Natural killer cell (primary cell): Measurements from ENCODE around the gene CDKAL1. TPM values are rescaled to one million over a fixed set of nuclear protein-coding genes. Genes with fewer than 3 reads are reported as not detected.

Experiments used
- ATAC-seq, 3 donors: fragments of 150-1000 bp in 2 of 3; fragments of 200-7000 bp in 1 of 3; cut with Tn5 transposase; 1 replicate in 1 of 3; 2 replicates in 2 of 3; pipeline ENCODE4 v1.10.0; 2021; ENCODE audit warnings: mild to moderate bottlenecking in 2 of 3, moderate library complexity in 2 of 3
- DNase-seq, 2 donors: peaks; one replicate each; pipeline versions ENCODE4 v3.0.0 to v3.0.0-alpha.2; 2013 to 2021; ENCODE audit warnings: mixed read lengths in 1 of 2
- H3K27ac ChIP-seq: one replicate; pipeline ENCODE4 v1.5.1; 2013; ENCODE audit warnings: mild to moderate bottlenecking, low read length
- H3K27me3 ChIP-seq: one replicate; pipeline ENCODE4 v1.6.1; 2013; ENCODE audit warnings: low read length; ENCODE audit not compliant: control insufficient read depth, insufficient read depth
- H3K36me3 ChIP-seq: one replicate; pipeline ENCODE4 v1.6.1; 2013; ENCODE audit warnings: low read length; ENCODE audit not compliant: control insufficient read depth, insufficient read depth
- H3K4me1 ChIP-seq: one replicate; pipeline ENCODE4 v1.6.1; 2013; ENCODE audit warnings: low read length; ENCODE audit not compliant: control insufficient read depth, insufficient read depth
- H3K4me3 ChIP-seq: one replicate; pipeline ENCODE4 v1.5.1; 2013; ENCODE audit warnings: low read length
- H3K9me3 ChIP-seq: one replicate; pipeline ENCODE4 v1.6.1; 2013; ENCODE audit warnings: low read length; ENCODE audit not compliant: control insufficient read depth, insufficient read depth
- H3K27ac Mint-ChIP-seq, 2 donors: one replicate each; pipeline ENCODE4 v1.8.0; 2022; ENCODE audit warnings: mild to moderate bottlenecking in 2 of 2, mixed read lengths in 2 of 2, moderate library complexity in 1 of 2
- H3K27me3 Mint-ChIP-seq, 2 donors: one replicate each; pipeline ENCODE4 v1.8.0; 2022; ENCODE audit warnings: low read depth in 2 of 2, mixed read lengths in 2 of 2
- H3K36me3 Mint-ChIP-seq: one replicate; pipeline ENCODE4 v1.8.0; 2022; ENCODE audit warnings: mixed read lengths
- H3K4me1 Mint-ChIP-seq, 2 donors: one replicate each; pipeline ENCODE4 v1.8.0; 2022; ENCODE audit warnings: mixed read lengths in 2 of 2
- H3K4me3 Mint-ChIP-seq: one replicate; pipeline ENCODE4 v1.8.0; 2022; ENCODE audit warnings: mild to moderate bottlenecking, moderate library complexity, mixed read lengths
- H3K9me3 Mint-ChIP-seq, 2 donors: one replicate each; pipeline ENCODE4 v1.8.0; 2022; ENCODE audit warnings: mixed read lengths in 2 of 2
- WGBS: methylation state at CpG from one replicate; pipeline ENCODE4 v1.1.7; 2013; ENCODE audit warnings: missing lambda C conversion rate; ENCODE audit not compliant: insufficient coverage; 5-methylcytosine and 5-hydroxymethylcytosine counted together
- intact Hi-C: fragments of 100-400 bp; cut with micrococcal nuclease; formaldehyde crosslinking; loops from one replicate; pipeline ENCODE4 v1.14.2; 2022
- total RNA-seq, 4 donors: library from RNA; stranded (reverse); fragments of 120-200 nt in 1 of 4; gene quantifications; one replicate each; pipeline versions ENCODE4 v1.2.3 to v1.2.4, GENCODE V29; 2013 to 2022
- TF ChIP-seq, protein P1 (sequence below): fragments of 200-600 bp; IDR thresholded peaks from one replicate; pipeline ENCODE4 v1.8.0; 2022; ENCODE audit warnings: antibody characterized with exemption

CDKAL1 gene
- total RNA-seq, 3 donors from 2014 or later (not counting 1 experiment from before 2014, with no cell fraction given) = 26.0 to 32.8 (median 28.9) TPM

DNA sequence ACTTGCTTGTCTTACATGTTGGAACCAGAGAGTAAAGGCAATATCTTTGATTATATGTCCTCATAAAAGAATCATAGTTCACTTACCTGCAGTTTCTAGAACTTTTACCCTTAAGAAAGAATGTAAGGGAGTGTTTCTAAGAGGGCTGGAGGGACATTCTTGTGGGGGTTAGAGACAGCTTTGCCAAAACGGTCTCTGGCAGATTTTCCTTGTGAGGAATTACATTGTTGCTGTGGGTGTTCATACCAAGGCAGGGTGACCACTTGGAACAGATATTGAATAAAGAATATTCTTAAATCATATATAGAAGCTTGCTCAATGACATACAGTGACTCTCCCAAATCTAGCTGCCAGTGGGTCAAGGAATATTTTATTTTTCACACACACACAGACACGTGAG, 541.7 kb downstream of the CDKAL1 start:
- H3K4me3 Mint-ChIP-seq = no peak overlapping the region
- H3K9me3 Mint-ChIP-seq = peaks cover 0 to 2% of the 10 kb centered on the region in 2 donors
- H3K36me3 Mint-ChIP-seq = peaks cover 21% of the 10 kb centered on the region
- no peak overlapping the region for H3K27ac Mint-ChIP-seq
- WGBS = 100% methylated on average over 2 of the region's 2 CpGs
- Histone ChIP-seq H3K4me3 (no peak overlapping the region), H3K36me3 (peaks cover 5% of the 10 kb centered on the region), H3K4me1 (no peaks in the 10 kb centered on the region), H3K27ac (no peak overlapping the region), H3K9me3 (no peaks in the 10 kb centered on the region), H3K27me3 (no peaks in the 10 kb centered on the region)
- H3K4me1 Mint-ChIP-seq = no peaks in the 10 kb centered on the region
- TF ChIP-seq, protein P1, sequence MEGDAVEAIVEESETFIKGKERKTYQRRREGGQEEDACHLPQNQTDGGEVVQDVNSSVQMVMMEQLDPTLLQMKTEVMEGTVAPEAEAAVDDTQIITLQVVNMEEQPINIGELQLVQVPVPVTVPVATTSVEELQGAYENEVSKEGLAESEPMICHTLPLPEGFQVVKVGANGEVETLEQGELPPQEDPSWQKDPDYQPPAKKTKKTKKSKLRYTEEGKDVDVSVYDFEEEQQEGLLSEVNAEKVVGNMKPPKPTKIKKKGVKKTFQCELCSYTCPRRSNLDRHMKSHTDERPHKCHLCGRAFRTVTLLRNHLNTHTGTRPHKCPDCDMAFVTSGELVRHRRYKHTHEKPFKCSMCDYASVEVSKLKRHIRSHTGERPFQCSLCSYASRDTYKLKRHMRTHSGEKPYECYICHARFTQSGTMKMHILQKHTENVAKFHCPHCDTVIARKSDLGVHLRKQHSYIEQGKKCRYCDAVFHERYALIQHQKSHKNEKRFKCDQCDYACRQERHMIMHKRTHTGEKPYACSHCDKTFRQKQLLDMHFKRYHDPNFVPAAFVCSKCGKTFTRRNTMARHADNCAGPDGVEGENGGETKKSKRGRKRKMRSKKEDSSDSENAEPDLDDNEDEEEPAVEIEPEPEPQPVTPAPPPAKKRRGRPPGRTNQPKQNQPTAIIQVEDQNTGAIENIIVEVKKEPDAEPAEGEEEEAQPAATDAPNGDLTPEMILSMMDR = no peak
- no peaks in the 10 kb centered on the region for H3K27me3 Mint-ChIP-seq
- no peak for DNase-seq
- ATAC-seq = no peak
- intact Hi-C loops = no loop called here

DNA sequence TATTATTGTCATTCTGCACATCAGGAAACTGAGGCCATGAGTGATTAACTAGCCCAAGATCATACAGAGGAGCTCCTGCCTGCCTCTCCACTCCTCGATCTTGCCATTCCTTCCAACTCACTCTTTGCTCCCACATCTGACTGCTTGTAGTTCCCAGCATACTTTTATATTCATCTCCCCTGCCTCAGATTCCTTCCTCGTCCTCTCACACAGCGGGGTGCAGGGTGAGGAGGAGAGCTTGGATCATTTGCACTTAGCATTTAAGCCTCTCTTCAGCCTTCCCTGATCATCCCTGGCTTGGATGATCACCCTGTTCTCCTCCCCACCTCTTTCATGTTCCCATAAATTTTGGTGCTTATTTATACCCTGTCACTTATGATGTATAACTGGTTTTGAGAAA, 544.2 kb downstream of the CDKAL1 start:
- Mint-ChIP-seq H3K36me3 (peaks cover 4% of the 10 kb centered on the region), H3K9me3 (peaks cover 0 to under 1% of the 10 kb centered on the region in 2 donors), H3K4me1 (no peaks in the 10 kb centered on the region), H3K27me3 (no peaks in the 10 kb centered on the region), H3K27ac (no peak overlapping the region), H3K4me3 (no peak overlapping the region)
- Histone ChIP-seq H3K4me1 (no peaks in the 10 kb centered on the region), H3K36me3 (no peaks in the 10 kb centered on the region), H3K4me3 (no peak overlapping the region), H3K27ac (no peak overlapping the region), H3K9me3 (no peaks in the 10 kb centered on the region), H3K27me3 (no peaks in the 10 kb centered on the region)
- no peak for ATAC-seq
- no peak for DNase-seq
- intact Hi-C loops = no loop called here
- WGBS = 100% methylated on average over 3 of the region's 3 CpGs
- TF ChIP-seq, protein P1 = no peak

DNA sequence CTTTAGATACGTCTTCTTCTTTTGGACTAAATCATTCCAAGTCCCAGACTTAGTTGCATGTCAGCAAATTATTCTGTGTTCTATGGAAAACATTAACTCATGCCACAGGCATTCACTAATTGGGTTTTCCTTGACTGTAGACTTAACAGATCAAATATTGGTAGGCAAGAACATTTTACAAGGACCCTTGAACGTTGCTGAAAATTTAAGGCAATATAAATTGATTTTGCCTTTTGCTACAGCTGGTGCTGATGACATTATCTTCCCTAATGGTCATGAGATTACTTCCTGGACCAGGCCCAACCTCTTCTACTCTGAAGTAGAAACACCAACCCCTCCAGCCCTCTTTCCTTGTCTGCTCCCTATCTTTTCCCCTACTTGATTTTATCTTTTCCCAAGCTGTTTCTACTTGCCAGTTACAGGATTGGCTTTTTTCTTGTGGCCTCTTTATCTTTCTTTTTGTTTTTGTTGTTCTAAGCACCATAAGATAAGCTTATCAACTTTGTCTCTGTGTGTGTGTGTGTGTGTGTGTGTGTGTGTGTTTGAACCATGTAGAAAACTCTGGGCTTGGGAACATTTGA, 545.3 kb downstream of the CDKAL1 start:
- Histone ChIP-seq H3K36me3 (no peaks in the 10 kb centered on the region), H3K9me3 (no peaks in the 10 kb centered on the region), H3K4me3 (no peak overlapping the region), H3K4me1 (no peaks in the 10 kb centered on the region), H3K27ac (no peak overlapping the region), H3K27me3 (no peaks in the 10 kb centered on the region)
- 66% methylated on average over 2 of the region's 2 CpGs for WGBS
- Mint-ChIP-seq H3K36me3 (peaks cover under 1% of the 10 kb centered on the region), H3K9me3 (no peaks in the 10 kb centered on the region), H3K4me1 (no peaks in the 10 kb centered on the region), H3K4me3 (no peak overlapping the region), H3K27me3 (no peaks in the 10 kb centered on the region), H3K27ac (no peak overlapping the region)
- no peak for DNase-seq
- intact Hi-C loops = no loop called here
- no peak for ATAC-seq
- TF ChIP-seq, protein P1 = no peak

DNA sequence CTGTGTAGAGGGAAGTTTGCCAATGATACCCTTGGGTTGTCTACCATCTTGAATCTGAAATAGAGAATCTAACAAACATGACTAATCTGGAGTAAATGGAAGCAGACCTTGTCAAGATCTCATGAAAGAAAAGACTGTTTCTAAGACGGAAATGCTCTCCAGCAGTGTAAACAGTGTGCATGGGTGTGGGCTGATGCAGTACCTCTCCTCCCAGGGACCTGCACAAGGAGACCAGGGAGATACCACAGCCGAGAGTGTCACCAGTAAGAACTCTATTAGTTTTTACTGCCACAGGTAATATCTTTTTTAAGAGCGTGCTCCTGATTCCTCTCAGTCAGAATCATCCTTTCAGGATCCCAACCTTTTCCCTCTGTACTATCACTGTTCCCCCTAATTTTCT, 546.0 kb downstream of the CDKAL1 start:
- H3K27ac Mint-ChIP-seq = no peak overlapping the region
- Histone ChIP-seq H3K4me3 (no peak overlapping the region), H3K27ac (no peak overlapping the region), H3K27me3 (no peaks in the 10 kb centered on the region), H3K4me1 (no peaks in the 10 kb centered on the region), H3K36me3 (no peaks in the 10 kb centered on the region), H3K9me3 (no peaks in the 10 kb centered on the region)
- ATAC-seq = no peak
- no peaks in the 10 kb centered on the region for H3K27me3 Mint-ChIP-seq
- H3K4me3 Mint-ChIP-seq = no peak overlapping the region
- WGBS = 93% methylated on average over 3 of the region's 3 CpGs
- intact Hi-C loops = no loop called here
- no peak for DNase-seq
- peaks cover 7% of the 10 kb centered on the region for H3K36me3 Mint-ChIP-seq
- no peaks in the 10 kb centered on the region for H3K9me3 Mint-ChIP-seq
- TF ChIP-seq, protein P1 = no peak
- H3K4me1 Mint-ChIP-seq = peaks cover 0 to 2% of the 10 kb centered on the region in 2 donors
